HepG2 (cell line): ENCODE results near the gene MAOB. TPM values are rescaled to one million over a fixed set of nuclear protein-coding genes. Genes with fewer than 3 reads are reported as not detected.

Source experiments
- ATAC-seq: fragments of 200-7000 bp; cut with Tn5 transposase; 3 replicates; pipeline ENCODE4 v1.9.1; 2020; ENCODE audit warnings: mild to moderate bottlenecking, moderate library complexity
- BruUV-seq: library from RNA; stranded (reverse); fragments of 400-500 nt; replicated peaks from 2 replicates; lab custom pipeline; 2021; lab: Mats Ljungman, UMichigan
- CTCF ChIA-PET: fragments of 300-600 bp; formaldehyde crosslinking; extraction: SDS; loops from one replicate; lab custom pipeline; 2021; ENCODE audit warnings: low total read pairs, inconsistent platforms, low intra/inter-chr PET ratio; lab: Yijun Ruan, JAX
- POLR2A ChIA-PET: fragments of 350-600 bp; sonication (Branson Sonifier 250); formaldehyde crosslinking; loops from one replicate; lab custom pipeline; 2020; ENCODE audit warnings: antibody characterized with exemption, inconsistent platforms; lab: Yijun Ruan, JAX
- DNase-seq: peaks from one replicate; pipeline ENCODE4 v3.0.0-alpha.2; 2015; ENCODE audit warnings: low spot score
- FAIRE-seq: peaks from 3 replicates; lab custom pipeline; 2011; peaks lifted over from hg19 to GRCh38; lab: Jason Lieb, UNC
- H2AFZ ChIP-seq: one replicate; pipeline ENCODE4 v1.6.1; 2011; ENCODE audit warnings: low read length, inconsistent platforms
- H3K27ac ChIP-seq: fragments of 300-600 bp; 3 replicates; pipeline ENCODE4 v1.8.0; 2011; ENCODE audit warnings: mixed run types, mild to moderate bottlenecking, mixed read lengths, low read length, inconsistent platforms; ENCODE audit not compliant: insufficient read depth; ENCODE audit errors: extremely low read length
- H3K27me3 ChIP-seq, 2 experiments: fragments of 200-600 bp in 1 of 2; 2 replicates in 1 of 2; 3 replicates in 1 of 2; pipeline versions ENCODE4 v1.6.0 to v1.8.0; 2011; ENCODE audit warnings: low read length in 2 of 2, mild to moderate bottlenecking in 2 of 2, moderate library complexity in 2 of 2, inconsistent platforms in 1 of 2; ENCODE audit not compliant: insufficient read depth in 2 of 2, control insufficient read depth in 1 of 2
- H3K36me3 ChIP-seq, 2 experiments: fragments of 200-600 bp in 1 of 2; replicated peaks in 1 of 2; 2 replicates in 1 of 2; 3 replicates in 1 of 2; pipeline versions ENCODE4 v1.5.1 to v1.8.0; 2011; ENCODE audit warnings: low read length in 2 of 2, inconsistent platforms in 1 of 2; ENCODE audit not compliant: insufficient read depth in 2 of 2, control insufficient read depth in 1 of 2
- H3K4me1 ChIP-seq: 2 replicates; pipeline ENCODE4 v1.5.1; 2012; ENCODE audit warnings: low read length, inconsistent platforms; ENCODE audit not compliant: insufficient read depth
- H3K4me2 ChIP-seq: 2 replicates; pipeline ENCODE4 v1.6.0; 2011; ENCODE audit warnings: low read depth, low read length, inconsistent platforms
- H3K4me3 ChIP-seq, 3 experiments: fragments of 200-600 bp in 1 of 3; sonication (generic), shearing (Covaris generic) in 1 of 3; replicated peaks in 1 of 3; 2 replicates each; pipeline ENCODE4 v1.5.1; 2011 to 2016; ENCODE audit warnings: low read length in 3 of 3, inconsistent platforms in 2 of 3, low read depth in 2 of 3, mild to moderate bottlenecking in 2 of 3, control low read depth in 1 of 3, mixed read lengths in 1 of 3; ENCODE audit not compliant: insufficient read depth in 1 of 3
- H3K79me2 ChIP-seq: one replicate; pipeline ENCODE4 v1.6.1; 2011; ENCODE audit warnings: low read length, inconsistent platforms; ENCODE audit not compliant: insufficient read depth
- H3K9ac ChIP-seq: 2 replicates; pipeline ENCODE4 v1.6.0; 2011; ENCODE audit warnings: mild to moderate bottlenecking, low read depth, low read length, inconsistent platforms; ENCODE audit not compliant: insufficient read depth
- H3K9me3 ChIP-seq: 2 replicates; pipeline ENCODE4 v1.5.1; 2012; ENCODE audit warnings: mild to moderate bottlenecking, low read length
- H4K20me1 ChIP-seq: 2 replicates; pipeline ENCODE4 v1.6.0; 2011; ENCODE audit warnings: inconsistent platforms, mild to moderate bottlenecking, low read length, moderate library complexity; ENCODE audit not compliant: insufficient read depth
- IKZF5 ChIP-seq: IDR thresholded peaks from 2 replicates; pipeline ENCODE4 v1.6.1; 2018; ENCODE audit warnings: missing genetic modification reagents, mild to moderate bottlenecking, missing compliant biosample characterization
- PAXIP1 ChIP-seq: sonication (generic); formaldehyde crosslinking; conservative IDR thresholded peaks from 2 replicates; pipeline ENCODE4 v1.4.0; 2020; ENCODE audit warnings: mild to moderate bottlenecking, missing genetic modification reagents, moderate library complexity
- RARA ChIP-seq: IDR thresholded peaks from 2 replicates; pipeline ENCODE4 v1.6.1; 2016; ENCODE audit warnings: missing genetic modification reagents, missing compliant biosample characterization
- RBFOX2 ChIP-seq: fragments of 200-400 bp; formaldehyde crosslinking; IDR thresholded peaks from 2 replicates; pipeline ENCODE4 v1.6.1; 2017; ENCODE audit warnings: low read depth, mild to moderate bottlenecking, low read length
- RFXAP ChIP-seq: sonication (generic); formaldehyde crosslinking; IDR thresholded peaks from 2 replicates; pipeline ENCODE4 v1.4.0; 2020; ENCODE audit warnings: missing genetic modification reagents, borderline replicate concordance
- SMARCC2 ChIP-seq: fragments of 450-650 bp; IDR thresholded peaks from 2 replicates; pipeline ENCODE4 v1.6.1; 2017; ENCODE audit warnings: antibody characterized with exemption, mild to moderate bottlenecking
- SNAPC2 ChIP-seq: sonication (generic); formaldehyde crosslinking; IDR thresholded peaks from 2 replicates; pipeline ENCODE4 v1.8.1; 2022; ENCODE audit warnings: mild to moderate bottlenecking, missing genetic modification reagents
- TCF12 ChIP-seq, 2 experiments: fragments of 450-650 bp in 1 of 2; sonication (generic) in 1 of 2; formaldehyde crosslinking in 1 of 2; IDR thresholded peaks; 2 replicates each; pipeline versions ENCODE4 v1.6.1 to v1.8.0; 2017 to 2022; ENCODE audit warnings: antibody characterized with exemption in 1 of 2, mild to moderate bottlenecking in 1 of 2, missing genetic modification reagents in 1 of 2, moderate library complexity in 1 of 2
- ZBTB37 ChIP-seq: sonication (generic); formaldehyde crosslinking; IDR thresholded peaks from 2 replicates; pipeline ENCODE4 v1.4.0; 2020; ENCODE audit warnings: mild to moderate bottlenecking, missing genetic modification reagents
- ZNF205 ChIP-seq: IDR thresholded peaks from 2 replicates; pipeline ENCODE4 v1.6.1; 2018; ENCODE audit warnings: missing biosample characterization, missing genetic modification reagents
- ZNF329 ChIP-seq: sonication (generic); formaldehyde crosslinking; IDR thresholded peaks from 2 replicates; pipeline ENCODE4 v1.9.0; 2021; ENCODE audit warnings: low read depth, mild to moderate bottlenecking, missing genetic modification reagents
- ZNF570 ChIP-seq: sonication (generic); formaldehyde crosslinking; IDR thresholded peaks from 2 replicates; pipeline ENCODE4 v1.4.0; 2020; ENCODE audit warnings: mild to moderate bottlenecking, missing genetic modification reagents, borderline replicate concordance
- ZNF75D ChIP-seq: sonication (generic); formaldehyde crosslinking; IDR thresholded peaks from 2 replicates; pipeline ENCODE4 v1.8.1; 2023; ENCODE audit warnings: missing genetic modification reagents, mild to moderate bottlenecking, borderline replicate concordance
- ZNF839 ChIP-seq: sonication (generic); formaldehyde crosslinking; IDR thresholded peaks from 2 replicates; pipeline ENCODE4 v1.4.0; 2020; ENCODE audit warnings: missing genetic modification reagents, mild to moderate bottlenecking, borderline replicate concordance
- ZNF878 ChIP-seq: sonication (generic); formaldehyde crosslinking; IDR thresholded peaks from 2 replicates; pipeline ENCODE4 v1.8.1; 2023; ENCODE audit warnings: mild to moderate bottlenecking, missing genetic modification reagents, moderate library complexity
- in situ Hi-C: cut with HindIII; loops from 2 replicates; pipeline ENCODE4 v1.10.0; 2017; ENCODE audit warnings: low pct_unique_long_range_greater_than_20kb; ENCODE audit not compliant: extremely low pct_ligation_motif_present
- intact Hi-C: fragments of 100-400 bp; cut with micrococcal nuclease; formaldehyde crosslinking; loops from one replicate; pipeline ENCODE4 v1.10.0; 2022; ENCODE audit not compliant: unreplicated experiment
- polyA plus RNA-seq, 8 experiments: library from polyadenylated mRNA; depleted of rRNA in 3 of 8; stranded (reverse) in 7 of 8; unstranded in 1 of 8; fragments of >200 nt; fragmentation: Illumina TruSeq in 4 of 8; extraction: Trizol in 4 of 8; gene quantifications; 2 replicates each; pipeline versions ENCODE4 v1.2.1 to v1.2.3, GENCODE V29; 2011 to 2016; ENCODE audit warnings: low read depth in 4 of 8, missing spikeins in 1 of 8, mixed read lengths in 1 of 8; ENCODE audit not compliant: insufficient read depth in 1 of 8
- total RNA-seq, 5 experiments: library from RNA; depleted of rRNA; stranded (reverse); fragments of >200 nt; fragmentation: Illumina TruSeq; extraction: Trizol; gene quantifications; 2 replicates each; pipeline ENCODE4 v1.2.3, GENCODE V29; 2016; ENCODE audit warnings: low read depth in 1 of 5
- TF ChIP-seq, protein P1 (sequence below): sonication (generic); formaldehyde crosslinking; IDR thresholded peaks from 2 replicates; pipeline ENCODE4 v1.5.0; 2020; ENCODE audit warnings: missing genetic modification reagents

Gene MAOB
- total and polyA plus RNA-seq, 2 of the 13 experiments (the other 11 are each of a cell fraction or from before 2014, with no cell fraction given) = 11.0 to 19.0 TPM

DNA sequence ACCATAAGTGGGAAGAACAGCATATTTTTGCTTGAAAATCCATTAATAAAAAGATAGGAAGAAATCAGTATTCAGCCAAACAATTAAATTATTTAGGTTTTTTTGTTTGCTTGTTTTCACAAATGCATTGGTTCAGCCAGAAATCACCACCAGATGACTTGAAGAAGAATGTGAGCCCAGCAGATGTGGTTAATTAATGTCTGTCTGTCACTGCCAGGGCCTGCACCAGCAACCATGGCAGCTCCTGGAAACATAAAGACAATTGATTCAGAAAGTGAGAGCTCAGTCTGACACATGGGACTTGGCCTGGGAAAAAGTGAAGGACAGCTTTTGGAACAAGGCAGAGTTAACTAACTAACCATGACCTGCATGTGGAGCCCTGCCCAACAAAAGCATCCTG, 74.0 kb downstream of the MAOB start:
- Histone ChIP-seq H3K4me2 (no peak overlapping the region), H3K9ac (no peak overlapping the region), H3K9me3 (no peaks in the 10 kb centered on the region), H3K4me1 (no peaks in the 10 kb centered on the region), H3K27ac (no peak overlapping the region), H3K36me3 (no peaks in the 10 kb centered on the region), H4K20me1 (no peaks in the 10 kb centered on the region), H3K4me3 (no peak overlapping the region), H3K27me3 (no peaks in the 10 kb centered on the region), H2AFZ (no peak overlapping the region), H3K79me2 (no peaks in the 10 kb centered on the region)
- in situ Hi-C loops (no loop called here), intact Hi-C loops (no loop called here)
- no TSS peak for BruUV-seq
- FAIRE-seq = no peak
- ChIA-PET POLR2A (no interaction called here), CTCF (no interaction called here)
- no peak for ATAC-seq
- DNase-seq = no peak
- TF ChIP-seq ZNF878 (no peak), IKZF5 (CRISPR knock-in tag) (no peak), ZNF75D (CRISPR knock-in tag) (no peak), RBFOX2 (no peak), ZNF839 (CRISPR knock-in tag) (no peak), ZNF205 (CRISPR knock-in tag) (no peak), SNAPC2 (CRISPR knock-in tag) (no peak), ZNF570 (CRISPR knock-in tag) (no peak), SMARCC2 (no peak), RFXAP (CRISPR knock-in tag) (no peak), TCF12 (IDR thresholded peaks at IDR 0.05) (no peak), TCF12 (CRISPR knock-in tag; IDR thresholded peaks at IDR 0.05) (no peak), RARA (CRISPR knock-in tag) (no peak), ZBTB37 (no peak), ZNF329 (CRISPR knock-in tag) (no peak), PAXIP1 (CRISPR knock-in tag) (no peak)
- TF ChIP-seq, protein P1, sequence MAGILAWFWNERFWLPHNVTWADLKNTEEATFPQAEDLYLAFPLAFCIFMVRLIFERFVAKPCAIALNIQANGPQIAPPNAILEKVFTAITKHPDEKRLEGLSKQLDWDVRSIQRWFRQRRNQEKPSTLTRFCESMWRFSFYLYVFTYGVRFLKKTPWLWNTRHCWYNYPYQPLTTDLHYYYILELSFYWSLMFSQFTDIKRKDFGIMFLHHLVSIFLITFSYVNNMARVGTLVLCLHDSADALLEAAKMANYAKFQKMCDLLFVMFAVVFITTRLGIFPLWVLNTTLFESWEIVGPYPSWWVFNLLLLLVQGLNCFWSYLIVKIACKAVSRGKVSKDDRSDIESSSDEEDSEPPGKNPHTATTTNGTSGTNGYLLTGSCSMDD (CRISPR knock-in tag) = no peak
- TF ChIP-seq, all 625 proteins: peak for 0
